Measurements from ENCODE around the gene MRPS23.

MRPS23 gene

DNA sequence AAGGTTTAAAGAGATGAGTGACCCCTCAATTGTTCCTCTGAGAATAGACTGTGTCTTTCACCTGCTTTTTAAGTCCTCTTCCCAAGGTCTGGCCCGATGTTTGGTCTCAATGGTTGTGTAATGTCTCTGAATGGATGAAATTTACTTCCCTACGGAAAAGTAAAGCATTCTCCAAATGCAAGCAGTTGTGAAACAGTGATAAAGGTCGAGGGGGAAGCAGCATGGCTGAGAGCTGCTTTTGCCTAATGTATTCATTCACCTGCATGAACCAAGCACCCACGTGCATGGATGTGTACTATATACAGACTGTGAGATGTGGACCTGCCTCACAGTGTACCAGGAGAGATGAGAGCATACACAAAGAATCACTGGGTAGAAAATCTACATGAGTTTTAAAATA lies 11.4 kb downstream of the MRPS23 start:
- DNase-seq (ENCODE audit: low spot score) = no peak

DNA sequence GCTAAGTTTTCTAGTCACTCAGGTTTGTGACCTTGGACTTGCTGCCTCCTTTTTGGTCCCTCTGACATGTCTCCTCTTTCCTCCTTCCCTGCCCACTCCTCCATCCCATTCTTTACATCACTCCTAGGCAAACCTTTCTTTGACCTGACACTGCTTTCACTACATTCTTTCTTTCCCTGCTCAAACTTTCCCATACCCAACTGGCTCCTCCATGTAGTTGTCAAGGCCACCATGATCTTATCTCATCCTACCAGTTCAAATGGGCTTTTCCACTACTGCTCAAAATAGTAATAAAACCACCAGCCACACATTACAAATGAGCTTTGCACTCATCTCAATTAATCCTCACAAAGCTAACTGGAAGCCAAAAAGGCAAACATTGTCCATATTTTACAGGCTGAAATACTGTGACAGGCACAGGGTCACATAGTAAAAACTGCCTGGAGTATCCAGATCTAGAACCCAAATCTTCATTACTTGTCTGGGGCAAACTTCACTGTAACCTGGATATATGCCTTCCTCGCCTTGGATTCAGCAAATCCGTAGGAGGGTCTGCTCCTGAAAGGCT lies 14.4 kb downstream of the MRPS23 start:
- no peak for DNase-seq (ENCODE audit: low spot score)

GRCh38 chr17:57834146-57834741 lies 15.6 kb downstream of the MRPS23 start:
- peak; percentile 32 for DNase-seq (ENCODE audit: low spot score)

DNA sequence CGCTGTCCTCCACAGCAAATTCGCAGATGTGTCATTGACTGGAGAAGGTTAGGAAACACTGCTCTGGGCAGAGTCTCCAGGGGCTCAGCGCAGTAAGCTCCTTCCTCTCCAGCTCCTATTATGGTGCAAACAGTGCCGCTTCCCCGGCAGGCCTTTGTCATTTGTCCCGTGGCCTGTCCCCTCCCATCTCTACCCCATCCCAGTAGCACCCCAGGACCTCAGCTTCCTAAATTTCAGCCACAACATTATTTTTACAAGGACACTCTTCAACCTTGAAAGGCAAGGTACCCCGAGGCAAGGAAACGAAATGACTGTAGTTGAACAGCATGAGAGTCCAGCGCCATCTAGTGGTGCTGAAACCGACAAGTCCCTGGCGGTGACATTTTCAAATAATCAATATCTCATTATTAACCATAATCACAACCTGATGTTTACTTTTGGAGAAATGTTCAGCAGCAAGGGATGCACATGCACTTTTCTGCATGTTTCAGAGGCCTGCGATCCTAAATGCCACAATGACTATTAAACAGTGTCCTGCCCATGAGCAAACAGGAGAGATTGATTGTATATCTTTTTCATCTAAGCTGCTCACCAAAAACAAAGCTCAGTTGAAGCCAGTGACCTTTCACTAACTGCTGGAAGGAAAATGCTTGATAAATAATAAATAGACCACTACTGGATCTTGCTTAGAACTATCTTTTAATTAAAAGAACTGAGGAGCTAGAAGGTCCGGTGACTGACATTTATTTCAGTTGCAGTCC lies 16.5 kb downstream of the MRPS23 start:
- peak; percentile 79 for DNase-seq (ENCODE audit: low spot score)

DNA sequence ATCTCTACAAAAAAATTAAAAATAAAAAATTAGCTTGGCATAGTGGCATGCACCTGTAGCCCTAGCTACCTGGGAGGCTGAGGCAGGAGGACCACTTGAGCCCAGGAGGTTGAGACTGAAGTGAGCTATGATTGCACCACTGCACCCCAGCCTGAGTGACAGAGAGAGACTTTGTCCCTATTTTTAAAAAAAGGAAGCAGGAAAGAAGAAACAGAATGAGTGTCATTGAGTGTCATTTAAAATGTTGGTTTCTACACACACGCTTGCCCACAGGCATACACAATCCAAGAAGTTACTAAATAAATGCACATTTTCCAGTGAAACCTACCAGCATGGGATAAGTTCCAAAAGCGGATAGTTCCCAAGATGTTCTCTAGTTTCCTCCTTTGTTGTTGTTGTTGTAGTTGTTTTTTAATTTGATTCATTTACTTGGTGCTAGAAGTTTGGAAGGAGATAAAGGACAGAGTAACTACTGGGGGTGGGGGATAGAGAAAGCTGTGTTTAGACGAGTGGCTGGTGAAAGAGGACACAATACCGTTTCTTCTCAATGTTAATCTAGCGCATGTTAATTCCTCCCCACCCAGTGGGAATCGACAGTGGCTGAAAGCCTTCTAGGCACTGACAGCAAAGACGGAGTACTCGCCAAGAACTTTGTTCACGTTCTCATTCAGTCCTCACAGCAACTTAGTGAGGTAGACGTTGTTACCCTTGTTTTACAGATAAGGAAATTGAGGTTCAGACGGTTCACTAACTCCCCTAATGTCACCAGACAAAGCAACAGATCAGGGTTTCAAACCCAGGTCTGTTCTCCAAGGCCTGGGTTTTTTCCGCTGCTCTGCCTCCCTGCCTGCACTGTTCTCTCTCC lies 17.3 kb downstream of the MRPS23 start:
- no peak for DNase-seq (ENCODE audit: low spot score)

DNA sequence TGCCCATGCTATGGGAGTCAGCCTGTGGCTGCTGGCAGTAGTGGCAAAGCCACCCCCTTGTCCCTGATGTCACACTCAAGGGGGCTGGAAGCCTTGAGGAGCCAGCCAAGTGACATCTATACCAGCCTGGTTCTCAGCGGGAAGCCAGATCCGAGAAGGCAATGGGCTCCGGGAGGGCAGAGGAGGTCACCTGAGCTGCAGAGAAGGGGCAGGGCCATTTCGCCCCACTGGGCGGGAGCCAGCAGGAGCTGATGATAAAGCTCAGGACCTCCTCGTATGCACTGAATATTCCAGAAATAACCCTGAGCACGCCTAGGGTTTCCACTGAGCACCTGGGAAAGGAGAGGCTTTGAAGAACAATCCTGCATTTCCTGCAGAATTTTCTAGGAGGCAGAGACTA lies 19.0 kb downstream of the MRPS23 start:
- no peak for DNase-seq (ENCODE audit: low spot score)

- peak; percentile 34 for DNase-seq (ENCODE audit: low spot score)
Observed at GRCh38 chr17:57823469-57824401, 26.1 kb downstream of the MRPS23 start.

- DNase-seq (ENCODE audit: low spot score) = no peak
Observed at GRCh38 chr17:57819867-57820266, 30.0 kb downstream of the MRPS23 start.

DNA sequence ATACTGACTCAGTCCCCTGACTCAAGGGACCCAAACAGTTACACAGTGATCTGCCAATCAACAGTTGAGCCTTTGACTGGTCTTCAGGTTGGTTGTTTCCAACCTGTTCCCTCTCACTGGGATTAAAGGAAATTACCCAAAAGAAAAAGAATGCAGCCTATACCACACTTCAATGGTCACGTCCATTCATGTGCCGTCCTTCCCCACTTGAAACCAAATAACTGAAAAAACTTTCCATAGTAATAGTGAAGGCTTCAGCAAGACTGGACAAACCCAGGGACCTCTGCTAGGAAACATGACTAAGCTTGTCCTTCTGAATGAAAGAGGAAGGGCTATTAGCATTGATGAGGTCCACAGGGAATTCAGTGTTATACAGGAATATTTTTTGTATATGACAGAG lies 30.6 kb downstream of the MRPS23 start:
- DNase-seq (ENCODE audit: low spot score) = no peak

DNA sequence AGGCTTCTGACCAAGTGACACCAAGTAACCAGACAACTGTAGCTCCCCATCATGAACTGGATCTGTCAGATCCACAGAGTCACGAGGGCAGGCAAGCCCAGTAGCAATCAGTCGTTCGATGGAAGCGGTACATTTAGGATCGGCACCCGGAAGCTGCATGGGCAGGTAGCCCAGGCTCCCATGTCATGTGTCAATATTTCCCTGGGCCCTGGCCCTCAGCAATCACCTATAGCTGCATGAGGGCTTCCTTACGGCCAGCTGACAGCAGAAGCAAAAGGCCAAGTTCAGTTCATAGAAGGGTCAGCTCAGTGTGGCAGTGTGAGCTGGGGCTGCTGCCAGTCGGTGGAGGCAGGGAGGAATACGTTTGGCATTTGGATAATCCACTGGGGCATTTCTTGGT lies 31.8 kb downstream of the MRPS23 start:
- DNase-seq (ENCODE audit: low spot score) = no peak

GRCh38 chr17:57817299-57817698 lies 32.5 kb downstream of the MRPS23 start:
- DNase-seq (ENCODE audit: low spot score) = no peak

DNA sequence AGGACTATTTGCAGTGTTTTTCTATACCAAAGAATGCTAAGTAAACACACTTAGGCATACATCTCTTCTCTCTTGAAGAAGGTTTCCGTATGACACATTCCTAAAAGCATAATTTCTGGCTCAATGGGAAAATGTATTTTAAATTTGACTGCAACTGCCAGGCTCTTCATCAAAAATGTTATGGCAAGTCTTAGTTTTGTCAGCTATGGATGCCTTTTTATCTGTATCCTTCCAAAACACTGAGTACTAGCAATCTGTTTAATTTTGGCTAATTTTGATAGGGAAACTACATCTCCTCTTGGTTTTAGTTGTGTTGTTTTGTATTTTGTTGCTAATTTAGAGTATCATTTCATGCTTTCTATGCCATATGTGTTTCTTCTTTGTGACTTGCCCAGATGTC lies 35.4 kb downstream of the MRPS23 start:
- no peak for DNase-seq (ENCODE audit: low spot score)

DNA sequence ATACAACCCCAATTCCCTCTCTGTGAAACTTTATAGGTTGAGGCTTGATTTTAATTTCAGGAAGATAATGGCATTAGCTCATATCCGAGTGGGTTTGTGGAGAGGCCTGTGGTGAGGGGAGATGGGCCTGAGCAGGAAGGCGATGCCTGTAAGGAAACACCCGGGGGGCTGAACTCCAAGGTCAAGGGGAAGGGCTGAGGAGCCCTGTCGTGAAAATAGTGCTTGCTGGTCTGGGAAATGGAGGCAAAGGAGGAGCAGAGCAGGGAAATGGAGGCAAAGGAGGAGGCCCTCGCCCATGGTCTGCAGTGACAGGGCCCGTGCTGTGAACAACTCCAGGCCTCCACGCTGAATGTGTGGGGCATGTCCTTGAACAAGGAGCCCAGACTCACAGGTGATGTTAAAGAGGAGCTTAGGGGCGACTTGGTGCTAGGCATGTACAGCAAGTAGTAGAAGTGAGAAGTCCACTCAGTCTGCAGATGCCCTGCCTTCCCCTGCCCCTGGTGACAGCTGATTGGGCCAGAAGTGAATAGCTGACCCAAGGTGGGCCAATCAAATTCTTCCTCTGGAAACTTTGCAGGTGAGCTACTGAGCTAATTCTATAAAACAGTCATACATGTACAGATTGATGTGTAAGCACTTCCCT lies 38.1 kb downstream of the MRPS23 start:
- DNase-seq (ENCODE audit: low spot score) = no peak

GRCh38 chr17:57810721-57811637 lies 38.9 kb downstream of the MRPS23 start:
- peak; percentile 53 for DNase-seq (ENCODE audit: low spot score)

DNA sequence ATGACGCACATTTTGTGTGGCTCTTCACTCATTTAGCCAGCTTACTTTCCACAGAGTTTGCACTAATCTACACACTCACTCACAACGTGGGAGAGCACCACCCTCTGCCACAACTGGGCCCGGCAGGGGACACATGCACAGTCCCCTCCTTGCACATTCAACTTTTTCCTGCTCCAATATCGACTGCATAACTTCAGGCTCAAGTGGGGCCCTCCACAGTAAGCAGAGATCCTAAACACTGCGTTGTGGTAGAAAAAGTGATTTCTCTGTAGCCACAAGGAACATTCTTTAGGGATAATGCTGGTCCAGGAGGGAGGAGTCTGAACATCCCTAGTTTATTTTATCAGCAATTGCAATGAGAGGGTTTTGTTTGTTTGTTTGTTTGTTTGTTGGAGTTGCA lies 40.0 kb downstream of the MRPS23 start:
- DNase-seq (ENCODE audit: low spot score) = no peak

DNA sequence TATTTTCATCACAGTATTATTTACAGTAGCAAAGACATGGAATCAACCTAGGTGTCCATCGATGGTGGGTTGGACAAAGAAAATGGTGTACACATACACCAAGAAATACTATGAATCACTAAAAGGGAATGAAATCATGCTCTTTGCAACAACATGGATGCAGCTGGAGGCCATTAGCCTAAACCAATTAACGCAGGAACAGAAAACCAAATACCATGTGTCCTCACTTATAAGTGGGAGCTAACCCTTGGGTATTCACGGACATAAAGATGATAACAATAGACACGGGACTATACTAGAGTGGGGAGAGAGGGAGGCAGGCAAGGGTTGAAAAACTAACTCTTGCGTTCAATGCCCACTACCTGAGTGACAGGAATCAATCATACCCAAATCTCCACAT lies 41.0 kb downstream of the MRPS23 start:
- no peak for DNase-seq (ENCODE audit: low spot score)

DNA sequence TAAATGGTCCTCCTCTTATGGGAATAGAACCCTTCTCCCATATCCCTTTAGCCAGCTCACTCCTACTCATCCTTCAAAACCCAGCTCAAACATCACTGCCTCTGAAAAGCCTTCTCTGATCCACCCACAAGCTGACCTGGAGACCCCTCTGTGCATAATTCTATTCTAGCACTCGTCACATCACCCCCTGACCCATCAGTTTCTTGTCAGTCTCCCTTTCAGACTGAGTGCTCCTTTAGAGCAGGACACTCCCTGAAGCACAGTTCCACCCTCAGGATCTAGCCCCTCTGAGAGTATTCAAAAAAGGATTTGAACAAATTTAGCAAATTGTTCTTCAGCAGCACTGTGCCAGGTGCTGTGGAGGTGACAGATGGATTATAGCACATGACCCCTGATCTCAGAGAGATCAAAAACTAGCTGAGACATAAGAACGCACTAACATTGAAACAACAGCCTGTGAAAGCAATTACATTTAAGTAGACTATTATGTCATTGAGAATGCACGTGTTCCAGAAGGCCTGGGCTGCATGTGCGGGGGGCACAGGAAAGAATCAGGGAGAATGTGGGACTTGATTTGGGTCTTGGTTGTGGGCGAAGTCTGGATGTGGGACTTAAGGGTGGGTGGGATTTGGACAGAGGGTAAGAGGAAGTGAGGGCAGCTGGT lies 43.5 kb downstream of the MRPS23 start:
- no peak for DNase-seq (ENCODE audit: low spot score)

DNA sequence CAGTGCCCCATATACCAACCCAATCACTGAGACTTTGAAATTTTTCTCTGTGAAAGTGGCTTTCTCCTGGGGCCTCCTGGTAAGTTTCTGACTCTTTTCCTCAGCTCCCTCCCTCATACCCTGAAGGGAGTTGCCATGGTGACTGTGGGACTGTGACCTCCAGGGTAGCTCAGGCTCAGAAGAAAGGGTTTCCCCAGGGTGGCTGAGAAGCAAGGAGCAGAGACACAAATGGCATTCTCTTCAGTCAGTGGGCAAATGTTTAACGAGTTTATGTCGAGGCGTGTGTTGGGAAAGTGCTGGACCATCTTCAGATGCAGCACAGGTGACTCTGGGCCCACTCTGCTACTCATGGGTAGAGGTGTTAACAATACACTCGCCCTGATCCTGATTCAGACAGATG lies 46.8 kb downstream of the MRPS23 start:
- DNase-seq (ENCODE audit: low spot score) = no peak

GRCh38 chr17:57801044-57801711 lies 48.7 kb downstream of the MRPS23 start:
- no peak for DNase-seq (ENCODE audit: low spot score)
